HCT116 (cell line): Measurements from ENCODE around the gene GRID2IP. TPM values are rescaled to one million over a fixed set of nuclear protein-coding genes. Genes with fewer than 3 reads are reported as not detected.
A peak's percentile ranks its signal among the peaks of the same experiment; 100 is the strongest.

Experiments used
- ATAC-seq: fragments of 200-7000 bp; cut with Tn5 transposase; 2 replicates; pipeline ENCODE4 v1.9.1; 2020; ENCODE audit warnings: mild to moderate bottlenecking, moderate library complexity
- BruUV-seq: library from RNA; stranded (reverse); fragments of 400-500 nt; replicated peaks from 2 replicates; lab custom pipeline; 2021; lab: Mats Ljungman, UMichigan
- CTCF ChIA-PET: fragments of 300-600 bp; sonication (Branson Sonifier 250); formaldehyde crosslinking; loops from one replicate; lab custom pipeline; 2021; ENCODE audit warnings: antibody characterized with exemption; lab: Charles Lee
- POLR2A ChIA-PET: fragments of 300-600, 350-600 bp; sonication (Branson Sonifier 250); formaldehyde crosslinking; loops from one replicate; lab custom pipeline; 2021; ENCODE audit warnings: antibody characterized with exemption; lab: Charles Lee
- RAD21 ChIA-PET, 2 experiments: fragments of 300-600 bp; sonication (Branson Sonifier 250); formaldehyde crosslinking; loops; one replicate each; lab custom pipeline; 2023; ENCODE audit warnings: low total read pairs in 2 of 2; ENCODE audit not compliant: uncharacterized antibody in 2 of 2, unreplicated experiment in 2 of 2, low non-redundant PET in 1 of 2; lab: Charles Lee
- DNase-seq: peaks from one replicate; pipeline ENCODE4 v3.0.0-alpha.2; 2010; ENCODE audit warnings: low read depth, low spot score
- H2AFZ ChIP-seq: fragments of 200-600 bp; shearing (Covaris generic), sonication (generic); 2 replicates; pipeline ENCODE4 v1.6.1; 2017; ENCODE audit warnings: low read depth, mixed run types, mixed read lengths, antibody characterized with exemption, low read length; ENCODE audit not compliant: poor library complexity, severe bottlenecking
- H3K27ac ChIP-seq: 2 replicates; pipeline ENCODE4 v1.5.1; 2012; ENCODE audit warnings: low read depth, low read length
- H3K27me3 ChIP-seq: fragments of 200-600 bp; sonication (generic); 2 replicates; pipeline ENCODE4 v1.6.1; 2016; ENCODE audit warnings: mixed run types, low read length, mixed read lengths; ENCODE audit not compliant: insufficient read depth
- H3K36me3 ChIP-seq, 2 experiments: fragments of 200-500 bp in 1 of 2; fragments of 200-600 bp in 1 of 2; sonication (Bioruptor generic) in 1 of 2; sonication (generic) in 1 of 2; 2 replicates each; pipeline versions ENCODE4 v1.5.1 to v1.6.1; 2014 to 2016; ENCODE audit warnings: low read length in 2 of 2, inconsistent platforms in 1 of 2, mixed read lengths in 1 of 2, mixed run types in 1 of 2; ENCODE audit not compliant: insufficient read depth in 2 of 2, control insufficient read depth in 1 of 2
- H3K4me1 ChIP-seq, 2 experiments: fragments of 200-600 bp in 1 of 2; sonication (generic) in 1 of 2; 2 replicates each; pipeline versions ENCODE4 v1.5.1 to v1.6.1; 2012 to 2017; ENCODE audit warnings: low read length in 2 of 2, inconsistent platforms in 1 of 2, mild to moderate bottlenecking in 1 of 2, mixed read lengths in 1 of 2, mixed run types in 1 of 2, moderate library complexity in 1 of 2; ENCODE audit not compliant: insufficient read depth in 2 of 2, control insufficient read depth in 1 of 2
- H3K4me2 ChIP-seq: fragments of 200-600 bp; sonication (generic); 2 replicates; pipeline ENCODE4 v1.6.1; 2017; ENCODE audit warnings: mixed run types, low read length, mixed read lengths
- H3K4me3 ChIP-seq, 2 experiments: fragments of 200-600 bp in 1 of 2; sonication (generic) in 1 of 2; replicated peaks in 1 of 2; 2 replicates each; pipeline ENCODE4 v1.5.1; 2011 to 2016; ENCODE audit warnings: low read length in 2 of 2, control low read depth in 1 of 2, low read depth in 1 of 2, mild to moderate bottlenecking in 1 of 2, mixed read lengths in 1 of 2, mixed run types in 1 of 2
- H3K79me2 ChIP-seq: fragments of 200-600 bp; sonication (generic); 2 replicates; pipeline ENCODE4 v1.6.1; 2017; ENCODE audit warnings: mild to moderate bottlenecking, mixed run types, low read length, moderate library complexity, mixed read lengths; ENCODE audit not compliant: insufficient read depth
- H3K9ac ChIP-seq: fragments of 200-600 bp; sonication (generic); 2 replicates; pipeline ENCODE4 v1.6.1; 2016; ENCODE audit warnings: low read length, mixed read lengths
- H3K9me2 ChIP-seq: fragments of 200-600 bp; sonication (generic), shearing (Covaris generic); 2 replicates; pipeline ENCODE4 v1.6.1; 2017; ENCODE audit warnings: mixed run types, mild to moderate bottlenecking, moderate library complexity; ENCODE audit not compliant: insufficient read depth
- H3K9me3 ChIP-seq, 2 experiments: fragments of 200-500 bp in 1 of 2; fragments of 200-600 bp in 1 of 2; sonication (Bioruptor generic) in 1 of 2; sonication (generic) in 1 of 2; 2 replicates each; pipeline ENCODE4 v1.6.1; 2014 to 2017; ENCODE audit warnings: low read length in 2 of 2, mixed read lengths in 2 of 2, inconsistent platforms in 1 of 2, low read depth in 1 of 2, mild to moderate bottlenecking in 1 of 2, mixed run types in 1 of 2, moderate library complexity in 1 of 2; ENCODE audit not compliant: control insufficient read depth in 1 of 2, insufficient read depth in 1 of 2
- H4K20me1 ChIP-seq: fragments of 200-600 bp; sonication (generic), shearing (Covaris generic); 2 replicates; pipeline ENCODE4 v1.6.1; 2017; ENCODE audit warnings: mixed run types, mild to moderate bottlenecking, moderate library complexity; ENCODE audit not compliant: insufficient read depth
- CBX3 ChIP-seq: IDR thresholded peaks from 2 replicates; pipeline ENCODE4 v1.6.1; 2012; ENCODE audit warnings: low read depth
- CEBPB ChIP-seq: IDR thresholded peaks from 2 replicates; pipeline ENCODE4 v1.6.1; 2012; ENCODE audit warnings: low read depth
- EGR1 ChIP-seq: IDR thresholded peaks from 2 replicates; pipeline ENCODE4 v1.6.1; 2012; ENCODE audit warnings: low read depth
- ELF1 ChIP-seq: IDR thresholded peaks from 2 replicates; pipeline ENCODE4 v1.6.1; 2012; ENCODE audit warnings: low read depth, borderline replicate concordance
- EZH2 ChIP-seq: fragments of 200-600 bp; sonication (generic); IDR thresholded peaks from 2 replicates; pipeline ENCODE4 v1.6.1; 2017; ENCODE audit warnings: antibody characterized with exemption, mixed run types
- EZH2phosphoT487 ChIP-seq: fragments of 200-600 bp; IDR thresholded peaks from 2 replicates; pipeline ENCODE4 v1.6.1; 2018; ENCODE audit warnings: antibody characterized with exemption, borderline replicate concordance
- FOSL1 ChIP-seq: IDR thresholded peaks from 2 replicates; pipeline ENCODE4 v1.6.1; 2012; ENCODE audit warnings: low read depth
- POLR2A ChIP-seq: IDR thresholded peaks from 2 replicates; pipeline ENCODE4 v1.7.0; 2011; ENCODE audit warnings: borderline replicate concordance; ENCODE audit not compliant: insufficient read depth, insufficient read length; ENCODE audit errors: extremely low read depth
- RAD21 ChIP-seq: IDR thresholded peaks from 2 replicates; pipeline ENCODE4 v1.6.1; 2012; ENCODE audit warnings: low read depth, mild to moderate bottlenecking
- ZFX ChIP-seq: fragments of 450-650 bp; IDR thresholded peaks from 2 replicates; pipeline ENCODE4 v1.6.1; 2017
- ZNF274 ChIP-seq: fragments of 200-500 bp; sonication (Bioruptor generic); IDR thresholded peaks from 2 replicates; pipeline ENCODE4 v1.6.1; 2014; ENCODE audit warnings: mild to moderate bottlenecking, low read depth, low read length, inconsistent platforms
- intact Hi-C: fragments of 100-400 bp; cut with micrococcal nuclease; formaldehyde crosslinking; loops from 2 replicates; pipeline ENCODE4 v1.10.0; 2022
- total RNA-seq: library from RNA; stranded (reverse); gene quantifications from one replicate; pipeline ENCODE4 v1.2.1, GENCODE V29; 2021; ENCODE audit not compliant: unreplicated experiment
- TF ChIP-seq, protein P1 (sequence below), 3 experiments: fragments of 200-600 bp in 1 of 3; sonication (generic) in 1 of 3; IDR thresholded peaks in 2 of 3; conservative IDR thresholded peaks in 1 of 3; 2 replicates each; pipeline ENCODE4 v1.5.1; 2012 to 2017; ENCODE audit warnings: low read depth in 2 of 3, low read length in 2 of 3, antibody characterized with exemption in 1 of 3, borderline replicate concordance in 1 of 3, control low read depth in 1 of 3, mild to moderate bottlenecking in 1 of 3, mixed read lengths in 1 of 3, mixed run types in 1 of 3, moderate library complexity in 1 of 3; ENCODE audit not compliant: insufficient read depth in 1 of 3
- TF ChIP-seq, protein P2 (sequence below): IDR thresholded peaks from 2 replicates; pipeline ENCODE4 v1.6.1; 2012

The GRID2IP gene
- total RNA-seq, 1 experiment from 2014 or later = 3.2 TPM

DNA sequence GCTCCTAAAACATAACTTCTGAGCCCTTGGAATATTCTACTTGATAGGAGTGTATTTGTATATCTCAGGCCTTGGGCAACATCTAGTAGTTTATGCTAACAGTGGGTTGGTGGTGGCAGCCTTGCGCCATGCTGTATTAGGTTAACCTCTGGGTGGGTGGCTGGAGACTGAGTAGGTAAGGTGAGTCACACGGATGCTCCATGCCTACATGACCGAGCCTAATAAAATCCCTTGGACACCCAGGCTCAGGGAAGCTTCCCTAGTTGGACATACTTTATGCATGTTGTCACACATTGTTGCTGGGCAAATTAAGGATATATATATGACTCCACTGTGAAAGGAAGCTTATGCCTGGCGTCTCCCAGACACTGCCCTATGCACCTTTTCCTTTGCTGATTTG, 97.5 kb downstream of the GRID2IP start:
- H3K4me3 ChIP-seq = no peak overlapping the region
- no TSS peak for BruUV-seq
- peaks cover 6% of the 10 kb centered on the region for H3K79me2 ChIP-seq
- H2AFZ ChIP-seq = no peak overlapping the region
- ATAC-seq = peak; percentile 42
- H3K27ac ChIP-seq = no peak overlapping the region; the same call in 1 of the 2 replicates
- H3K4me2 ChIP-seq = peak overlapping the region; percentile 41
- peaks cover 18 to 62% of the 10 kb centered on the region in 2 experiments for H3K4me1 ChIP-seq
- H4K20me1 ChIP-seq = no peaks in the 10 kb centered on the region
- TF ChIP-seq ELF1 (no peak), RAD21 (no peak), CEBPB (no peak), POLR2A (no peak), ZFX (no peak), FOSL1 (no peak), CBX3 (no peak), EZH2 (no peak), EGR1 (no peak), EZH2phosphoT487 (no peak), ZNF274 (no peak)
- TF ChIP-seq, protein P1, sequence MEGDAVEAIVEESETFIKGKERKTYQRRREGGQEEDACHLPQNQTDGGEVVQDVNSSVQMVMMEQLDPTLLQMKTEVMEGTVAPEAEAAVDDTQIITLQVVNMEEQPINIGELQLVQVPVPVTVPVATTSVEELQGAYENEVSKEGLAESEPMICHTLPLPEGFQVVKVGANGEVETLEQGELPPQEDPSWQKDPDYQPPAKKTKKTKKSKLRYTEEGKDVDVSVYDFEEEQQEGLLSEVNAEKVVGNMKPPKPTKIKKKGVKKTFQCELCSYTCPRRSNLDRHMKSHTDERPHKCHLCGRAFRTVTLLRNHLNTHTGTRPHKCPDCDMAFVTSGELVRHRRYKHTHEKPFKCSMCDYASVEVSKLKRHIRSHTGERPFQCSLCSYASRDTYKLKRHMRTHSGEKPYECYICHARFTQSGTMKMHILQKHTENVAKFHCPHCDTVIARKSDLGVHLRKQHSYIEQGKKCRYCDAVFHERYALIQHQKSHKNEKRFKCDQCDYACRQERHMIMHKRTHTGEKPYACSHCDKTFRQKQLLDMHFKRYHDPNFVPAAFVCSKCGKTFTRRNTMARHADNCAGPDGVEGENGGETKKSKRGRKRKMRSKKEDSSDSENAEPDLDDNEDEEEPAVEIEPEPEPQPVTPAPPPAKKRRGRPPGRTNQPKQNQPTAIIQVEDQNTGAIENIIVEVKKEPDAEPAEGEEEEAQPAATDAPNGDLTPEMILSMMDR (IDR thresholded peaks at IDR 0.05 in 2 of 3, conservative IDR thresholded peaks at IDR 0.05 in 1 of 3; ENCODE audit: borderline replicate concordance in 1 of 3, insufficient read depth in 1 of 3, low read depth in 2 of 3, low read length in 2 of 3) = no peak
- TF ChIP-seq, protein P2, sequence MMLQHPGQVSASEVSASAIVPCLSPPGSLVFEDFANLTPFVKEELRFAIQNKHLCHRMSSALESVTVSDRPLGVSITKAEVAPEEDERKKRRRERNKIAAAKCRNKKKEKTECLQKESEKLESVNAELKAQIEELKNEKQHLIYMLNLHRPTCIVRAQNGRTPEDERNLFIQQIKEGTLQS = no peak
- TF ChIP-seq, all 23 proteins: peak for 0
- POLR2A ChIA-PET = interaction anchor here (0.6 to 1.6 kb wide), 4 partner anchors 9 to 46 kb away, joined by 3 to 4 read pairs (median 3); no protein-coding TSS in a partner anchor
- no peaks in the 10 kb centered on the region for H3K9me3 ChIP-seq
- H3K27me3 ChIP-seq = no peaks in the 10 kb centered on the region
- H3K9ac ChIP-seq = peak overlapping the region; percentile 8; the same call in 1 of the 2 replicates
- intact Hi-C loops = no loop called here
- no peaks in the 10 kb centered on the region for H3K36me3 ChIP-seq
- DNase-seq = peak; percentile 77
- RAD21 ChIA-PET = interaction anchor here in 1 of 2 experiments (0.6 kb wide), 1 partner anchor 143 kb away, joined by 4 read pairs; no protein-coding TSS in a partner anchor
- CTCF ChIA-PET = no interaction called here
- H3K9me2 ChIP-seq = no peaks in the 10 kb centered on the region
